Activated B cell treated with CpG ODN at 0.5 μM for 24 hours (primary cell): ENCODE results near the gene ZNF780B. TPM values are rescaled to one million over a fixed set of nuclear protein-coding genes. Genes with fewer than 3 reads are reported as not detected.
A peak's percentile ranks its signal among the peaks of the same experiment; 100 is the strongest.

ENCODE experiments used
- ATAC-seq: fragments of 200-7000 bp; cut with Tn5 transposase; one replicate; pipeline ENCODE4 v1.10.0; 2021; ENCODE audit warnings: low read depth, mild to moderate bottlenecking, moderate library complexity
- CTCF ChIA-PET: fragments of 350-600 bp; sonication (Branson Sonifier 250); formaldehyde crosslinking; loops from one replicate; lab custom pipeline; 2021; ENCODE audit warnings: antibody characterized with exemption; lab: Charles Lee
- POLR2A ChIA-PET: fragments of 350-600 bp; sonication (Branson Sonifier 250); formaldehyde crosslinking; loops from one replicate; lab custom pipeline; 2021; ENCODE audit warnings: antibody characterized with exemption; lab: Charles Lee
- DNase-seq: peaks from one replicate; pipeline ENCODE4 v3.0.0; 2022
- H3K27ac Mint-ChIP-seq: one replicate; pipeline ENCODE4 v1.8.0; 2020; ENCODE audit warnings: mixed read lengths
- H3K27me3 Mint-ChIP-seq: one replicate; pipeline ENCODE4 v1.8.0; 2021; ENCODE audit warnings: mixed read lengths
- H3K36me3 Mint-ChIP-seq: one replicate; pipeline ENCODE4 v1.8.0; 2021; ENCODE audit warnings: low read depth, mixed read lengths
- H3K4me1 Mint-ChIP-seq: one replicate; pipeline ENCODE4 v1.8.0; 2021; ENCODE audit warnings: mixed read lengths
- H3K4me3 Mint-ChIP-seq: one replicate; pipeline ENCODE4 v1.8.0; 2020; ENCODE audit warnings: mild to moderate bottlenecking, mixed read lengths
- H3K9me3 Mint-ChIP-seq: one replicate; pipeline ENCODE4 v1.8.0; 2020; ENCODE audit warnings: mixed read lengths
- intact Hi-C: fragments of 100-400 bp; cut with micrococcal nuclease; formaldehyde crosslinking; loops from one replicate; pipeline ENCODE4 v1.15.1; 2024
- total RNA-seq: library from RNA; stranded (reverse); gene quantifications from 2 replicates; pipeline ENCODE4 v1.2.3, GENCODE V29; 2022
- TF ChIP-seq, protein P1 (sequence below): fragments of 200-600 bp; IDR thresholded peaks from one replicate; pipeline ENCODE4 v1.8.0; 2022; ENCODE audit warnings: antibody characterized with exemption, mild to moderate bottlenecking

ZNF780B gene
- total RNA-seq, 1 donor from 2014 or later: 51.1 TPM

GRCh38 chr19:40059624-40060023 is 3.6 kb upstream of the ZNF780B start:
- Mint-ChIP-seq H3K27me3 (peaks cover 6% of the 10 kb centered on the region), H3K27ac (no peak overlapping the region), H3K4me3 (no peak overlapping the region), H3K36me3 (peaks cover 18% of the 10 kb centered on the region), H3K9me3 (peaks cover 26% of the 10 kb centered on the region), H3K4me1 (peaks cover 23% of the 10 kb centered on the region)
- CTCF ChIA-PET: no interaction called here
- TF ChIP-seq, protein P1, sequence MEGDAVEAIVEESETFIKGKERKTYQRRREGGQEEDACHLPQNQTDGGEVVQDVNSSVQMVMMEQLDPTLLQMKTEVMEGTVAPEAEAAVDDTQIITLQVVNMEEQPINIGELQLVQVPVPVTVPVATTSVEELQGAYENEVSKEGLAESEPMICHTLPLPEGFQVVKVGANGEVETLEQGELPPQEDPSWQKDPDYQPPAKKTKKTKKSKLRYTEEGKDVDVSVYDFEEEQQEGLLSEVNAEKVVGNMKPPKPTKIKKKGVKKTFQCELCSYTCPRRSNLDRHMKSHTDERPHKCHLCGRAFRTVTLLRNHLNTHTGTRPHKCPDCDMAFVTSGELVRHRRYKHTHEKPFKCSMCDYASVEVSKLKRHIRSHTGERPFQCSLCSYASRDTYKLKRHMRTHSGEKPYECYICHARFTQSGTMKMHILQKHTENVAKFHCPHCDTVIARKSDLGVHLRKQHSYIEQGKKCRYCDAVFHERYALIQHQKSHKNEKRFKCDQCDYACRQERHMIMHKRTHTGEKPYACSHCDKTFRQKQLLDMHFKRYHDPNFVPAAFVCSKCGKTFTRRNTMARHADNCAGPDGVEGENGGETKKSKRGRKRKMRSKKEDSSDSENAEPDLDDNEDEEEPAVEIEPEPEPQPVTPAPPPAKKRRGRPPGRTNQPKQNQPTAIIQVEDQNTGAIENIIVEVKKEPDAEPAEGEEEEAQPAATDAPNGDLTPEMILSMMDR: no peak
- DNase-seq (no peak), ATAC-seq (no peak)
- intact Hi-C loops: no loop called here
- POLR2A ChIA-PET: no interaction called here

DNA sequence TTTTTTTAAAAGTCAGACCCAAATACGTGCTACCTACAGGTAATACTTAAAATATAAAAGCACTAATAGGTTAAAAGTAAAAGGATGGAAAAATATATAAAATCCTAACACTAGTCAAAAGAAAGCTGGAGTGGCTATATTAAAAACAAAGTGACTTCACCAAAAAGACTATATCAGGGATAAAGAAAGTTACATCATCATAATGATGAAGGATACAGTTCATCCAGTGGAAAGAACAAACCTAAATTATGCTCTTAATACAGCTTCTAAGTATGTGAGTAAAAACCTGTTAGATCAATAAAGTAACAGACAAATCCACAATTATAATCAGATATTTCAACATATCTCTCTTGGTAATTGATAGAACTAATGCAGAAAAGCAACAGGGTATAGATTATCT is 1.1 kb upstream of the ZNF780B start:
- ATAC-seq: no peak
- H3K9me3 Mint-ChIP-seq: peaks cover 21% of the 10 kb centered on the region
- ChIA-PET POLR2A (interaction anchor here (2.3 to 2.8 kb wide), 2 partner anchors 33 to 60 kb away, joined by 19 to 22 read pairs; partner anchors contain the start of genes ZNF546 and ZNF780A), CTCF (interaction anchor here (2.8 kb wide), 1 partner anchor 86 kb away, joined by 8 read pairs; the partner anchor contains the start of gene PSMC4)
- H3K4me3 Mint-ChIP-seq: peak overlapping the region; percentile 100
- H3K27me3 Mint-ChIP-seq: peaks cover 6% of the 10 kb centered on the region
- no peak overlapping the region for H3K27ac Mint-ChIP-seq
- TF ChIP-seq, protein P1: no peak
- no peak for DNase-seq
- intact Hi-C loops: no loop called here
- peaks cover 21% of the 10 kb centered on the region for H3K36me3 Mint-ChIP-seq
- peaks cover 45% of the 10 kb centered on the region for H3K4me1 Mint-ChIP-seq

DNA sequence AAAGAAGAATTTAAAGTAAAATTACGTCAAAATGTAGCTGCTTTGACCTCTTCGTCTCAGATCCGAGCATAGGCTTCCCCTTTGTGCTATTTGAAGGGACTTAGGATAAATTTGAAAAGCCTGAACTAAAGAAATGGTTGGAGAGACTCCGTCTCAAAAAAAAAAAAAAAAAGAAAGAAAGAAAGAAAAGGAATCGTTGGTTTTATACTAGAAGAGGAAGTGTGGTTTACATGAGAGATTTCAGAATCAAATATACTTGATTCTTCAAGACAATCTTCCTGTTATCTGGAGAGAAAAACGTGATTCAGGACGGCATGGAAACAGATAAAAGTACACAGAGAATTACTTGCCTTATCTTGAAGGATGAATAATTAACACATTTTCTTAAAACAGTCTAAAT is 474 bp upstream of the ZNF780B start:
- intact Hi-C loops: loop anchor here (1.0 kb wide), 3 partner anchors 34 to 85 kb away; partner anchors contain the start of genes PSMC4, ZNF546 and ZNF780A
- Mint-ChIP-seq H3K4me3 (peak overlapping the region; percentile 100), H3K9me3 (peaks cover 23% of the 10 kb centered on the region), H3K4me1 (peaks cover 48% of the 10 kb centered on the region), H3K27ac (peak overlapping the region; percentile 98), H3K36me3 (peaks cover 23% of the 10 kb centered on the region), H3K27me3 (peaks cover 6% of the 10 kb centered on the region)
- no peak for ATAC-seq
- DNase-seq: no peak
- CTCF ChIA-PET: interaction anchor here (1.7 to 2.8 kb wide), 2 partner anchors 85 to 87 kb away, joined by 5 to 8 read pairs; partner anchors contain the start of gene PSMC4
- TF ChIP-seq, protein P1: no peak
- POLR2A ChIA-PET: interaction anchor here (0.7 to 2.8 kb wide), 9 partner anchors 10 to 409 kb away, joined by 3 to 22 read pairs (median 4); partner anchors contain the start of genes AKT2, BLVRB, PSMC4 and ZNF546

- intact Hi-C loops: no loop called here
- DNase-seq (no peak), ATAC-seq (no peak)
- Mint-ChIP-seq H3K4me1 (peaks cover 48% of the 10 kb centered on the region), H3K27ac (peak overlapping the region; percentile 98), H3K36me3 (peaks cover 31% of the 10 kb centered on the region), H3K27me3 (peaks cover 6% of the 10 kb centered on the region), H3K9me3 (peaks cover 22% of the 10 kb centered on the region), H3K4me3 (peak overlapping the region; percentile 100)
- ChIA-PET POLR2A (interaction anchor here (0.6 to 2.8 kb wide), 5 partner anchors 11 to 230 kb away, joined by 3 to 22 read pairs (median 6); partner anchors contain the start of genes AKT2, ZNF546 and ZNF780A), CTCF (interaction anchor here (1.7 to 2.8 kb wide), 2 partner anchors 84 to 85 kb away, joined by 5 to 8 read pairs; partner anchors contain the start of gene PSMC4)
- TF ChIP-seq, protein P1: no peak
Measured at GRCh38 chr19:40055049-40055448, 982 bp downstream of the ZNF780B start.

DNA sequence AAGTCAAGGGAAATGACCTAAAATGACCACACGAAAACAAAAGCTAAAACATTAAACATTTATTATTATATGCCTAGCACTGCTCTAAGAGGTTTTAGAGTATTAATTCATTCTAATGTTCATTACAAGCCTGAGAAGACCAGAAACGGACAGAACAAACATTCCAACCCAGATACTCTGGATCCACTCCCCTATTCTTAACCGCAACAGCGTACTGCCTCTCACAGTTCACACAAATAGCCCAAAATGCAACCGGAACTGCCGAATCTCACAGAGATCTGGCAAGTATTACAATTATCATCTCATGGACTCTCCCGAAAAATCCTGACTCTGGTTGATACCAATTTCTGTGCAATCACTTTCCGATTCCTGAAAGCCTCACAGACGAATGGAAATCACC is 1.4 kb downstream of the ZNF780B start:
- Mint-ChIP-seq H3K27ac (no peak overlapping the region), H3K4me3 (peak overlapping the region; percentile 100), H3K27me3 (peaks cover 5% of the 10 kb centered on the region), H3K36me3 (peaks cover 30% of the 10 kb centered on the region), H3K9me3 (peaks cover 17% of the 10 kb centered on the region), H3K4me1 (peaks cover 48% of the 10 kb centered on the region)
- POLR2A ChIA-PET: interaction anchor here (0.6 to 2.8 kb wide), 2 partner anchors 12 to 58 kb away, joined by 3 to 22 read pairs; partner anchors contain the start of gene ZNF546
- CTCF ChIA-PET: interaction anchor here (2.8 kb wide), 1 partner anchor 83 kb away, joined by 8 read pairs; the partner anchor contains the start of gene PSMC4
- no peak for DNase-seq
- intact Hi-C loops: no loop called here
- no peak for ATAC-seq
- TF ChIP-seq, protein P1: no peak
